Endothelial cell of umbilical vein (primary cell): ENCODE measurements around the gene PRKAR1B. TPM values are rescaled to one million over a fixed set of nuclear protein-coding genes. Genes with fewer than 3 reads are reported as not detected.

Experiments used
- BruUV-seq: library from RNA; stranded (reverse); fragments of 400-500 nt; replicated peaks from 2 replicates; lab custom pipeline; 2021; lab: Mats Ljungman, UMichigan
- CTCF ChIA-PET: fragments of 300-600, 350-600 bp; sonication (Branson Sonifier 250); formaldehyde crosslinking; loops from one replicate; lab custom pipeline; 2021; ENCODE audit warnings: antibody characterized with exemption, inconsistent platforms; lab: Charles Lee
- POLR2A ChIA-PET: fragments of 300-600, 350-600 bp; sonication (Branson Sonifier 250); formaldehyde crosslinking; loops from one replicate; lab custom pipeline; 2021; ENCODE audit warnings: antibody characterized with exemption, inconsistent platforms; lab: Charles Lee
- DNase-seq: peaks from one replicate; pipeline ENCODE4 v3.0.0-alpha.2; 2011; ENCODE audit warnings: low read depth, low spot score
- FAIRE-seq: peaks from 2 replicates; lab custom pipeline; 2011; peaks lifted over from hg19 to GRCh38; lab: Jason Lieb, UNC
- H2AFZ ChIP-seq: 2 replicates; pipeline ENCODE4 v1.6.0; 2012; ENCODE audit warnings: low read depth, low read length, control low read depth, inconsistent platforms
- H3K27ac ChIP-seq: 2 replicates; pipeline ENCODE4 v1.5.1; 2011; ENCODE audit warnings: low read depth, mild to moderate bottlenecking, control low read depth, low read length, moderate library complexity; ENCODE audit not compliant: insufficient read depth
- H3K27me3 ChIP-seq, 2 experiments: 2 replicates each; pipeline versions ENCODE4 v1.6.0 to v1.6.1; 2011; ENCODE audit warnings: low read length in 2 of 2, mixed read lengths in 1 of 2; ENCODE audit not compliant: control insufficient read depth in 2 of 2, insufficient read depth in 2 of 2
- H3K36me3 ChIP-seq, 2 experiments: 2 replicates in 1 of 2; 3 replicates in 1 of 2; pipeline ENCODE4 v1.5.1; 2011; ENCODE audit warnings: low read length in 2 of 2, mild to moderate bottlenecking in 1 of 2, moderate library complexity in 1 of 2; ENCODE audit not compliant: control insufficient read depth in 2 of 2, insufficient read depth in 2 of 2; ENCODE audit errors: extremely low read depth in 1 of 2
- H3K4me1 ChIP-seq: 3 replicates; pipeline ENCODE4 v1.5.1; 2011; ENCODE audit warnings: mild to moderate bottlenecking, low read length; ENCODE audit not compliant: control insufficient read depth, insufficient read depth; ENCODE audit errors: extremely low read depth
- H3K4me2 ChIP-seq: 2 replicates; pipeline ENCODE4 v1.6.1; 2011; ENCODE audit warnings: low read length, control low read depth, mixed read lengths; ENCODE audit not compliant: insufficient read depth
- H3K4me3 ChIP-seq, 3 experiments: fragments of 200-600 bp in 1 of 3; sonication (generic), shearing (Covaris generic) in 1 of 3; replicated peaks in 1 of 3; 2 replicates each; pipeline ENCODE4 v1.5.1; 2011 to 2016; ENCODE audit warnings: control low read depth in 3 of 3, low read length in 3 of 3, mild to moderate bottlenecking in 2 of 3, inconsistent platforms in 1 of 3, low read depth in 1 of 3, moderate library complexity in 1 of 3; ENCODE audit not compliant: insufficient read depth in 1 of 3
- H3K79me2 ChIP-seq: 2 replicates; pipeline ENCODE4 v1.6.0; 2012; ENCODE audit warnings: low read length, inconsistent platforms; ENCODE audit not compliant: control insufficient read depth, insufficient read depth
- H3K9ac ChIP-seq: replicated peaks from 2 replicates; pipeline ENCODE3; 2011; ENCODE audit warnings: low read length, control low read depth; ENCODE audit not compliant: insufficient read depth; ENCODE audit errors: extremely low read depth
- H3K9me1 ChIP-seq: replicated peaks from 3 replicates; pipeline ENCODE4 v1.6.0; 2011; ENCODE audit warnings: mild to moderate bottlenecking, low read length; ENCODE audit not compliant: control insufficient read depth, insufficient read depth; ENCODE audit errors: extremely low read depth
- H3K9me3 ChIP-seq: replicated peaks from 2 replicates; pipeline ENCODE4 v1.5.1; 2012; ENCODE audit warnings: low read length, inconsistent platforms; ENCODE audit not compliant: control insufficient read depth, insufficient read depth
- H4K20me1 ChIP-seq: replicated peaks from 2 replicates; pipeline ENCODE3; 2011; ENCODE audit warnings: mild to moderate bottlenecking, low read length; ENCODE audit not compliant: control insufficient read depth, insufficient read depth; ENCODE audit errors: extremely low read depth
- EZH2 ChIP-seq: IDR thresholded peaks from 2 replicates; pipeline ENCODE4 v1.6.1; 2012; ENCODE audit warnings: borderline replicate concordance, low read depth, mild to moderate bottlenecking, moderate library complexity, low read length, inconsistent platforms; ENCODE audit not compliant: severe bottlenecking
- FOS ChIP-seq: IDR thresholded peaks from 2 replicates; pipeline ENCODE4 v1.6.1; 2011; ENCODE audit warnings: mild to moderate bottlenecking, low read length, moderate library complexity, borderline replicate concordance; ENCODE audit not compliant: insufficient read depth
- GATA2 ChIP-seq: IDR thresholded peaks from 2 replicates; pipeline ENCODE4 v1.7.0; 2011; ENCODE audit warnings: low read depth, mild to moderate bottlenecking, moderate library complexity, mixed read lengths, low read length; ENCODE audit not compliant: insufficient read length, insufficient read depth
- JUN ChIP-seq: IDR thresholded peaks from 2 replicates; pipeline ENCODE4 v1.6.1; 2011; ENCODE audit warnings: borderline replicate concordance, low read depth; ENCODE audit not compliant: insufficient read length, insufficient read depth
- MAX ChIP-seq: IDR thresholded peaks from 2 replicates; pipeline ENCODE4 v1.6.1; 2011; ENCODE audit not compliant: insufficient read depth, insufficient read length
- MYC ChIP-seq: IDR thresholded peaks from one replicate; pipeline ENCODE4 v1.6.1; 2011; ENCODE audit warnings: mild to moderate bottlenecking, low read depth, low read length
- POLR2A ChIP-seq: IDR thresholded peaks from 2 replicates; pipeline ENCODE4 v1.6.1; 2012; ENCODE audit warnings: low read depth, mild to moderate bottlenecking, control low read depth, low read length
- POLR2AphosphoS5 ChIP-seq: IDR thresholded peaks from 2 replicates; pipeline ENCODE4 v1.6.1; 2012; ENCODE audit warnings: low read depth, mild to moderate bottlenecking, control low read depth, low read length, moderate library complexity; ENCODE audit not compliant: insufficient read depth
- dilution Hi-C: fragments of 300-500 bp; cut with MboI; formaldehyde crosslinking; loops from one replicate; pipeline ENCODE4 v1.15.0; 2019; ENCODE audit warnings: low sequenced_read_pairs; ENCODE audit not compliant: extremely low pct_ligation_motif_present
- intact Hi-C: fragments of 100-400 bp; cut with micrococcal nuclease; formaldehyde crosslinking; loops from one replicate; pipeline ENCODE4 v1.10.0; 2022
- polyA plus RNA-seq, 4 experiments: library from polyadenylated mRNA; depleted of rRNA in 3 of 4; stranded (reverse) in 3 of 4; unstranded in 1 of 4; fragments of >200 nt; gene quantifications; 2 replicates each; pipeline versions ENCODE4 v1.2.1 to v1.2.3, GENCODE V29; 2011 to 2012; ENCODE audit warnings: missing spikeins in 1 of 4
- total RNA-seq: library from RNA; stranded (reverse); gene quantifications from 2 replicates; pipeline ENCODE4 v1.2.3, GENCODE V29; 2021
- TF ChIP-seq, protein P1 (sequence below), 2 donors: IDR thresholded peaks; 1 replicate in 1 of 2; 2 replicates in 1 of 2; pipeline ENCODE4 v1.5.1; 2011; ENCODE audit warnings: low read length in 2 of 2, mild to moderate bottlenecking in 2 of 2, moderate library complexity in 2 of 2, control low read depth in 1 of 2, inconsistent platforms in 1 of 2, low read depth in 1 of 2; ENCODE audit not compliant: insufficient read depth in 1 of 2; ENCODE audit errors: extremely low read depth in 1 of 2

PRKAR1B gene
- total and polyA plus RNA-seq, 2 donors (not counting 3 experiments of a cell fraction or from before 2014, with no cell fraction given), result 15.4 to 29.2 TPM

GRCh38 chr7:714251-714671, 12.8 kb downstream of the PRKAR1B start:
- BruUV-seq, result no TSS peak
- DNase-seq (no peak), FAIRE-seq (no peak)
- POLR2A ChIA-PET, result no interaction called here
- H3K27ac ChIP-seq, result no peak overlapping the region
- no peaks in the 10 kb centered on the region for H3K27me3 ChIP-seq
- H3K9me3 ChIP-seq, result no peaks in the 10 kb centered on the region
- intact Hi-C loops (loop anchor here (5.0 kb wide), 1 partner anchor 197 kb away; the partner anchor contains the start of gene PDGFA), dilution Hi-C loops (no loop called here)
- no peak overlapping the region for H2AFZ ChIP-seq
- no peaks in the 10 kb centered on the region for H3K36me3 ChIP-seq
- H3K4me1 ChIP-seq, result peaks cover 6% of the 10 kb centered on the region
- H3K79me2 ChIP-seq, result no peaks in the 10 kb centered on the region
- no peak overlapping the region for H3K4me2 ChIP-seq
- no peaks in the 10 kb centered on the region for H3K9me1 ChIP-seq
- H3K4me3 ChIP-seq, result no peak overlapping the region
- no peak for TF ChIP-seq JUN
- no peak for TF ChIP-seq POLR2A
- no peak for TF ChIP-seq FOS
- no peak for TF ChIP-seq EZH2
- TF ChIP-seq MAX, result no peak
- no peak for TF ChIP-seq POLR2AphosphoS5
- TF ChIP-seq, protein P1, sequence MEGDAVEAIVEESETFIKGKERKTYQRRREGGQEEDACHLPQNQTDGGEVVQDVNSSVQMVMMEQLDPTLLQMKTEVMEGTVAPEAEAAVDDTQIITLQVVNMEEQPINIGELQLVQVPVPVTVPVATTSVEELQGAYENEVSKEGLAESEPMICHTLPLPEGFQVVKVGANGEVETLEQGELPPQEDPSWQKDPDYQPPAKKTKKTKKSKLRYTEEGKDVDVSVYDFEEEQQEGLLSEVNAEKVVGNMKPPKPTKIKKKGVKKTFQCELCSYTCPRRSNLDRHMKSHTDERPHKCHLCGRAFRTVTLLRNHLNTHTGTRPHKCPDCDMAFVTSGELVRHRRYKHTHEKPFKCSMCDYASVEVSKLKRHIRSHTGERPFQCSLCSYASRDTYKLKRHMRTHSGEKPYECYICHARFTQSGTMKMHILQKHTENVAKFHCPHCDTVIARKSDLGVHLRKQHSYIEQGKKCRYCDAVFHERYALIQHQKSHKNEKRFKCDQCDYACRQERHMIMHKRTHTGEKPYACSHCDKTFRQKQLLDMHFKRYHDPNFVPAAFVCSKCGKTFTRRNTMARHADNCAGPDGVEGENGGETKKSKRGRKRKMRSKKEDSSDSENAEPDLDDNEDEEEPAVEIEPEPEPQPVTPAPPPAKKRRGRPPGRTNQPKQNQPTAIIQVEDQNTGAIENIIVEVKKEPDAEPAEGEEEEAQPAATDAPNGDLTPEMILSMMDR (IDR thresholded peaks at IDR 0.05; ENCODE audit: extremely low read depth in 1 of 2, insufficient read depth in 1 of 2, low read depth in 1 of 2, low read length in 2 of 2), result no peak
- TF ChIP-seq MYC, result no peak
- no peak for TF ChIP-seq GATA2
- CTCF ChIA-PET, result interaction anchor here (1.0 kb wide), 1 partner anchor 46 kb away, joined by 3 read pairs; no protein-coding TSS in a partner anchor
- no peaks in the 10 kb centered on the region for H4K20me1 ChIP-seq
- H3K9ac ChIP-seq, result no peak overlapping the region
